HG03159 (cell line): Measurements from ENCODE around the gene NSD1.

Experiments
- ATAC-seq: cut with Tn5 transposase; IDR thresholded peaks from one replicate; pipeline ENCODE4 v1.9.1; 2021; ENCODE audit warnings: mild to moderate bottlenecking, moderate library complexity; ENCODE audit not compliant: unreplicated experiment

NSD1 gene

GRCh38 chr5:177271113-177271512 lies 137.5 kb downstream of the NSD1 start:
- ATAC-seq, result no peak

DNA sequence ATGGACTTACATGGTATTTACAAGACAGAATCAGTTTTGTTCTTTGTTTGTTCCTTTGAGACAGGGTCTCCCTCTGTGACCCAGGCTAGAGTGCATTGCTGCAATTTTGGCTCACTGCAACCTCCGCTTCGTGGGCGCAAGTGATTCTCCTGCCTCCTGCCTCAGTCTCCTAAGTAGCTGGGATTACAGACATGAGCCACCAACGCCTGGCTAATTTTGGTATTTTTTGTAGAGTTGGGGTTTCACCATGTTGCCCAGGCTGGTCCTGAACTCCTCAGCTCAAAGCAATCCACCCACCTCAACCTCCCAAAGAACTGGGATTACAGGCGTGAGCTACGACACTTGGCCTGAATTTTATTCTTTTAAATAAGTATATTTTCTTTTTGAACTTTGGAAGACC lies 142.3 kb downstream of the NSD1 start:
- no peak for ATAC-seq

- ATAC-seq, result no peak
These were observed 143.3 kb downstream of the NSD1 start for GRCh38 chr5:177276886-177277285.

DNA sequence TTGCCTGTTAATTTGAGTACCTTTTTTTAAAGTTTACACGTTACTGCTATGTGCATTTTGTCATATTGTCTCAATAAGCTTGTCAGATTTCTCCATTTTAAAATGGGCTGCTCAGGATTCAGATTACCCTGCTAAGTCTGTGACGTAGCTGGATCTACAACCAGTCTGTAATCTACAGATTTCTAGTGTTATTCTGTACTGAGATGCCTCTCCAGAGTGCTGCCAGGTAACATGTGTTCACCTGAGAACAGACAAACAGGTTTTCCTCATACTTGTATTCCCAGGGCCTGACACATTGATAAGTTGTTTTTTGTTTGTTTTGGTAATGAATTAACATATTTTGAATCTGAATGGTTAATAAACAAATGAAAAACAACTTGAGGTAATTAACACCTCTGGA lies 154.6 kb downstream of the NSD1 start:
- no peak for ATAC-seq

DNA sequence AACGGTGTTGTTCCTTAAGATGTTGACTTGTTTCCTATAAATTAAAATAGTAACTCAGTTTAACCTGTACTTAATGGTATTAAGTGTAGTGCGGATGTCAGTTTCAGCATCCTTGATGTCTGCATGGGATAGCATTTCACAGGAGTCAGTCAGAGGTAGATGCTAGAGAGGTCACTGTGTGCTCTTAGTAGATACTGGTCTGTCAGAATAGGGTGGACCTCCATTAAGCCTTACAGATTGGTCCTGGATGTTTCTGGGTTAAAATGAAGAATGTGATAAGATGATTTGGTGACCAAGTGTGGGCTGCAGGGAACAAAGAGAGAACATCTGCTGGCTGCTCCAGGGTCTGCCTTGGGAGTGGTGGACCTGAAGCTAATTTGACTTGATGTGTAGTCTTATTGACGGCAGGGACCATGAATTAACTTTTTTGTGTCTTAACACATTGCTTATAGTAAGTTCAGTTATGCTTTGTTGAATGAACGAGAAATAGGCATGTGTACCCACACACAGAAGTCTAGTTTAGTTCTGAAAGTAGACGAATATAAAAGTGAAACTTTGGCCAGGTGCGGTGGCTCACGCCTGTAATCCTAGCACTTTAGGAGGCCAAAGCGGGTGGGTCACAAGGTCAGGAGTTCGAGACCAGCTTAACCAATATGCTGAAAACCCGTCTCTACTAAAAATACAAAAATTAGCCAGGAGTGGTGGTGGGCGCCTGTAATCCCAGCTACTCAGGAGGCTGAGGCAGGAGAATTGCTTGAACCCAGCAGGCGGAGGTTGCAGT lies 157.4 kb downstream of the NSD1 start:
- ATAC-seq, result no peak

DNA sequence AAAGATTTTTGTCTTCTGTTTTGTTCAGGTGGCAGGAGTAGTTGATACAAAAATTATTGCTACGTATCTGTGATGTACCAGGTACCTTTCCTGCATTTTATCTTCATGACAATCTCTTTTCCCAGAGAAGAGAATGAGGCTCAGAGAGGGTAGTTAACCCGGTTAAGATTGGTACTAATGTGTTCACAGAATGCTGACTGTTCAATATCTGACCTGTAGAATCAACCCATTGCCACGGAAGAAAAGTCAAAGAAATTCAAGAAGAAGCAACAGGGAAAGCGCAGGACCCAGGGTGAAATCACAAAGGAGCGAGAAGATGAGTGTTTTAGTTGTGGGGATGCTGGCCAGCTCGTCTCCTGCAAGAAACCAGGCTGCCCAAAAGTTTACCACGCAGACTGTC lies 158.2 kb downstream of the NSD1 start:
- no peak for ATAC-seq

GRCh38 chr5:177293819-177294581 lies 160.4 kb downstream of the NSD1 start:
- no peak for ATAC-seq

- ATAC-seq, result no peak
These were observed 161.1 kb downstream of the NSD1 start for GRCh38 chr5:177294632-177295031.

GRCh38 chr5:177295924-177296323 lies 162.4 kb downstream of the NSD1 start:
- no peak for ATAC-seq

DNA sequence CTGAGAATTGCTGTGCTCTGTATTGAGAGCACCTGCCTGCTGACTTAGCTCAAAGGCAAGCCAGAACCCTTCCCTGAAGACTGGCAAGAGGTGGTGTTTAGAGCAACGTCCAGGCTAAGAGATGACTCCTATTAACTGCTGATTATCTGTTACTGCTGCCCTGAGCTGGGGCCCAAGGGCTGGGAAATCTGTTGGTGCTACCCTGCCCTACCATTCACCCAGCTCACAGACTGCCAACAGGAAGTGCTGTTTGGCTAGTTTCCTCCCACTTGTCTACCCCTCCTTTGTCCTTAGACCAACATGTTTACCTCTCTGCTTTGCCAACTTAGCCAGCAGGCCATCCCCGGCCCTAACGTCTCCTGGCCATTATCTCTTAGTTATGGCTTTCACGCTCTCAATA lies 163.0 kb downstream of the NSD1 start:
- ATAC-seq, result no peak

- ATAC-seq, result no peak
These were observed 164.3 kb downstream of the NSD1 start for GRCh38 chr5:177297922-177298321.

DNA sequence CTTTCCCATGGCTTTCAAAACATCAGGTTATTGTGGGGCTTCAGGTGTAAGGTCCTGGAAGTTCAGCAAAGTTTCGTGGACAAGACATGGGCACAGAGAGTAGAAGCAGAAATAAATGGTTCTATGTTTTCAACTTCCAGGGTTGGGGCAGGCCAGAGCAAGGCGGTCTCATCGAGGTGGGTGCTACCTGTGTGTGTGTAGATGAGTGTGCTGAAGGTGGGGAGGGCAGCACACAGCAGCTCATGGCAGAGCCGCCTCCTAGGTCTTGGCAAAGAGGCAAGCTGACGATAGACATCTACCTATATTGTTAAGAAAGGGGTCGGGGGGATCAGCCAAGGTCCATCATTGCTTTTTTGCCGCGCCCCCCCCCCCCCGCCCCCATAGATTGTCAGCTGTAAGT lies 166.1 kb downstream of the NSD1 start:
- no peak for ATAC-seq

- peak; percentile 38 for ATAC-seq
These were observed 166.8 kb downstream of the NSD1 start for GRCh38 chr5:177300236-177300880.

- no peak for ATAC-seq
These were observed 167.4 kb downstream of the NSD1 start for GRCh38 chr5:177300951-177301350.

DNA sequence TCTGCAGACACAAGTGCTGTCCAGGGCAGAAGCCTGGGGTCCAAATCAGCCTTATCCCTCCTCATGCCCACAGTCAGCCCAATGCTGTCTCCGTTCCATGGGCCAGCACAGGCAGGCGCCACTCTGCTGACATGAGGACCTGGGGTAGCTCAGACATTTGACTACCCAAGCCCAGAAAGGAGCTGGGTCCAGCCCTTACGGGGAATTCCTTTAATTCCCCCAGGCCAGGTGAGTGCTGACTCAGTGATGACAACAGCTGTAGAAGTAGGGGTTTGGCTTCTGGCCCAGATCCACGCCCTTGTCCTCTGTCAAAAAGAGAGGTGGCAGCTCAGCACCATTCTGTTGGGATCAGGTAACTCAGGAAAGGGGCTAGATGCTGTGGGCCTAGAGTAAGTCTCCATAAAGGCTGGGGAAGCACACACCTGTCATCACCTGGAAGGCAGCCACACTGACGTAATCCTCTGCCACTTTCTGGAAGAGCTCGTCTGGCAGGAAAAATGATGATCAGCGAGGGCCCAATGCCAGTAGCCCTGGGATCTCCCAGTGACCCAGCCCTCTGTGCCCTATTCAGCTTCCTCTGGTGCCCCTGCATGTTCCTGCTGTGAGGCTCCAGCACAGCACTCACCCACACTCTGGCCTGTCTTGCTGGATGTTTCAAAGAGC lies 168.1 kb downstream of the NSD1 start:
- ATAC-seq, result no peak

GRCh38 chr5:177302354-177303110 lies 169.0 kb downstream of the NSD1 start:
- no peak for ATAC-seq

DNA sequence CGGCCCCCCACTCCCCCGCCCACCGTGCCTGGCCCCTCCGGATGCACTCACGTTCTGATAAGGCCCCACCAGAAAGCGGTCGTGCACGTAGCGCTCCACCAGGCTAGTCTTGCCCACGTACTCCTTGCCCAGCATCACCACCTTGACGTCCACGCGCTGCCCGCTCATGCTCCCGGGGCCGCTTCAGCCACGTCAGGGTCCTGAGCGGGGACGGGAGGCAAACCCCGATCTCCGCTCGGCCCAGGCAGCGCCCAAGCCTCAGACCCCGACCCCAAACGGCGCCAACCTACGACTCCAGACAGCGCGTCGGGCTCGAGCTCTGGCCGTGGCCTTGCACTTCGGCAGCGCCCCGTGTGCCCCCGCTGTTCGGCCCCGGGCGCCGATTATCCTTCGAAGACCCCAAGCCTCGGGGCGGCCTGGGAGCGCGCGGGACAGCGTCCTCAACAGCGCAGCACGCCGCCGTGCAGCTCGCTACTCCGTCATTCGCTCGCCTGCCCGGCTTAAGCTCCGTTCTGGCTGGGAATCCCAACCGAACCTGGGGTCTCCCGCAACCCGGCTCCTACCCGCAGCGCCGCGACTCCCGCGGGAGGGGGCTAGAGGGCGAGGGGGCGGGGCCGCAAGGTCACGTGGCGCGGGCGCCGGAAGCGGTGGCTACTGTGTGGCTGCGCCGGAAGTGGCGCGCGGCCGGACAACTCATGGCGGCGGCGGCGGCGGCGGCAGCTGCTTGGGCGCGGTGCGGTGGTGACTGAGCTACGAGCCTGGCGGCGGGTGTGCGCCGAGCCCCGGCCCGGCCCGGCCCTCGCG lies 169.8 kb downstream of the NSD1 start, which contains the start of the genes PRELID1 and RAB24:
PRELID1 (plus strand) TSS at position 679 of the 804 bp plus-strand sequence. CDS start 187 bp downstream, outside the sequence.
RAB24 (minus strand) TSS at position 599 of the 804 bp plus-strand sequence; CDS start at position 168, 431 bp downstream.
- ATAC-seq, result peak; percentile 62

- no peak for ATAC-seq
These were observed 170.4 kb downstream of the NSD1 start for GRCh38 chr5:177303925-177304391.

GRCh38 chr5:177304392-177305119 lies 171.0 kb downstream of the NSD1 start:
- ATAC-seq, result no peak
